Ovary (tissue), 3 donors: ENCODE measurements around the gene MAPK10.

Experiments used
- POLR2A ChIP-seq: fragments of 450-650 bp; IDR thresholded peaks from one replicate; pipeline ENCODE4 v1.6.1; 2017; ENCODE audit warnings: antibody characterized with exemption, mild to moderate bottlenecking, moderate library complexity
- TF ChIP-seq, protein P1 (sequence below), 3 donors: fragments of 450-650 bp in 2 of 3; fragments of 200-600 bp in 1 of 3; IDR thresholded peaks; one replicate each; pipeline versions ENCODE4 v1.5.1 to v1.8.0; 2016 to 2022; ENCODE audit warnings: antibody characterized with exemption in 3 of 3, mild to moderate bottlenecking in 1 of 3
- donor health status: DM: no; HTN: no; CAD: no.

DNA sequence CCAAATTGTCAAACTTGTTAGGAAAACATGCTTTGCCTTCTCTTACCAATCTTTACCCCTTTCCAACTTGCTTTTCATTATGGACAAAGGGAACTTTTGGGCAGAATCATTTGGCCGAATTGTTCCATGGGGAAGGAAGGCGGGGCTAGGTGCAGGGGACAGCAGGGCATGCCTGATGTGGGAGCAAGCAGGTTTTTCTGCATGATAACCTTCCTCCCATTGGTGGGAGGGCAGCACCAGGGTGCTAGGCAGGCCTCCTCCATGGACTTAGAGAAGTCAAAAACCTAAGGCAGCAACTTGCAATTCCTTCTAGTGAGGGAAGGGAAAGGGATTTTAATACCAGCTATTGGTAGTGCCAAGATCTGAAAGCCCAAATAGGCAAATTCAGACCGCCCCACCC lies 260.5 kb downstream of the MAPK10 start:
- TF ChIP-seq, protein P1, sequence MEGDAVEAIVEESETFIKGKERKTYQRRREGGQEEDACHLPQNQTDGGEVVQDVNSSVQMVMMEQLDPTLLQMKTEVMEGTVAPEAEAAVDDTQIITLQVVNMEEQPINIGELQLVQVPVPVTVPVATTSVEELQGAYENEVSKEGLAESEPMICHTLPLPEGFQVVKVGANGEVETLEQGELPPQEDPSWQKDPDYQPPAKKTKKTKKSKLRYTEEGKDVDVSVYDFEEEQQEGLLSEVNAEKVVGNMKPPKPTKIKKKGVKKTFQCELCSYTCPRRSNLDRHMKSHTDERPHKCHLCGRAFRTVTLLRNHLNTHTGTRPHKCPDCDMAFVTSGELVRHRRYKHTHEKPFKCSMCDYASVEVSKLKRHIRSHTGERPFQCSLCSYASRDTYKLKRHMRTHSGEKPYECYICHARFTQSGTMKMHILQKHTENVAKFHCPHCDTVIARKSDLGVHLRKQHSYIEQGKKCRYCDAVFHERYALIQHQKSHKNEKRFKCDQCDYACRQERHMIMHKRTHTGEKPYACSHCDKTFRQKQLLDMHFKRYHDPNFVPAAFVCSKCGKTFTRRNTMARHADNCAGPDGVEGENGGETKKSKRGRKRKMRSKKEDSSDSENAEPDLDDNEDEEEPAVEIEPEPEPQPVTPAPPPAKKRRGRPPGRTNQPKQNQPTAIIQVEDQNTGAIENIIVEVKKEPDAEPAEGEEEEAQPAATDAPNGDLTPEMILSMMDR (IDR thresholded peaks at IDR 0.05) = no peak
- TF ChIP-seq POLR2A = no peak
